ENCODE data around the gene ARHGEF2.
A peak's percentile ranks its signal among the peaks of the same experiment; 100 is the strongest.

- TF ChIP-seq CTCF (IDR thresholded peaks at IDR 0.05) (peak; percentile 43), HOXA7 (CRISPR knock-in tag; IDR thresholded peaks at IDR 0.05) (no peak), EP300 (IDR thresholded peaks at IDR 0.05) (peak in 1 of 2 experiments; percentile 19; a peak in 1 of 5 replicates), POLR2A (IDR thresholded peaks at IDR 0.05; ENCODE audit: low read length) (no peak)
- TF ChIP-seq, protein P1, sequence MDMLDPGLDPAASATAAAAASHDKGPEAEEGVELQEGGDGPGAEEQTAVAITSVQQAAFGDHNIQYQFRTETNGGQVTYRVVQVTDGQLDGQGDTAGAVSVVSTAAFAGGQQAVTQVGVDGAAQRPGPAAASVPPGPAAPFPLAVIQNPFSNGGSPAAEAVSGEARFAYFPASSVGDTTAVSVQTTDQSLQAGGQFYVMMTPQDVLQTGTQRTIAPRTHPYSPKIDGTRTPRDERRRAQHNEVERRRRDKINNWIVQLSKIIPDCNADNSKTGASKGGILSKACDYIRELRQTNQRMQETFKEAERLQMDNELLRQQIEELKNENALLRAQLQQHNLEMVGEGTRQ (IDR thresholded peaks at IDR 0.05): peak; percentile 59
These were observed 16.4 kb downstream of the ARHGEF2 start for GRCh38 chr1:155961937-155962336.
